Fibroblast of mammary gland (primary cell): ENCODE measurements around the gene WDR4.

ENCODE experiments used
- DNase-seq: peaks from one replicate; pipeline ENCODE4 v3.0.0-alpha.2; 2010; ENCODE audit warnings: low read depth
- H3K4me3 ChIP-seq: 2 replicates; pipeline ENCODE4 v1.5.1; 2011; ENCODE audit warnings: low read depth, mild to moderate bottlenecking, low read length, moderate library complexity; ENCODE audit not compliant: control insufficient read depth
- TF ChIP-seq, protein P1 (sequence below): conservative IDR thresholded peaks from 2 replicates; pipeline ENCODE4 v1.5.1; 2011; ENCODE audit warnings: low read depth, low read length, inconsistent platforms; ENCODE audit not compliant: control insufficient read depth, insufficient read depth

WDR4 gene

DNA sequence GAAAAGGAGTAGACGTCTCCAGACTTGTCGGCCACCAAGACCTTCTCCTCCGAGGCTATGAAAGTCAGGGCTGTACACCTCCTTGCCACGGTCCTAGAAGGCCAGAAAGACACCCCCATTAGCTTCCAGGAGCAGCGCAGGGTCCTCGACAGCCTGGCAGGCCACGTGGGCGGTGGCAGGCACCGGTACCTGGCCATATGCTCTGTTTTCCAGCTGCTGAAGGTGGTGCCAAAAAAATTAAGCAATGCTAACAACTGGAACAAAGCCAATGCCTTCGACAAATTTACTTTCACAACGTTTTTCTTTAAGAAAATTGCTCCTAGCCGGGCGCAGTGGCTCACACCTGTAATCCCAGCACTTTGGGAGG, 15.9 kb downstream of the WDR4 start:
- H3K4me3 ChIP-seq: no peak overlapping the region
- TF ChIP-seq, protein P1, sequence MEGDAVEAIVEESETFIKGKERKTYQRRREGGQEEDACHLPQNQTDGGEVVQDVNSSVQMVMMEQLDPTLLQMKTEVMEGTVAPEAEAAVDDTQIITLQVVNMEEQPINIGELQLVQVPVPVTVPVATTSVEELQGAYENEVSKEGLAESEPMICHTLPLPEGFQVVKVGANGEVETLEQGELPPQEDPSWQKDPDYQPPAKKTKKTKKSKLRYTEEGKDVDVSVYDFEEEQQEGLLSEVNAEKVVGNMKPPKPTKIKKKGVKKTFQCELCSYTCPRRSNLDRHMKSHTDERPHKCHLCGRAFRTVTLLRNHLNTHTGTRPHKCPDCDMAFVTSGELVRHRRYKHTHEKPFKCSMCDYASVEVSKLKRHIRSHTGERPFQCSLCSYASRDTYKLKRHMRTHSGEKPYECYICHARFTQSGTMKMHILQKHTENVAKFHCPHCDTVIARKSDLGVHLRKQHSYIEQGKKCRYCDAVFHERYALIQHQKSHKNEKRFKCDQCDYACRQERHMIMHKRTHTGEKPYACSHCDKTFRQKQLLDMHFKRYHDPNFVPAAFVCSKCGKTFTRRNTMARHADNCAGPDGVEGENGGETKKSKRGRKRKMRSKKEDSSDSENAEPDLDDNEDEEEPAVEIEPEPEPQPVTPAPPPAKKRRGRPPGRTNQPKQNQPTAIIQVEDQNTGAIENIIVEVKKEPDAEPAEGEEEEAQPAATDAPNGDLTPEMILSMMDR: no peak
- no peak for DNase-seq

GRCh38 chr21:42862774-42863503, 16.4 kb downstream of the WDR4 start:
- TF ChIP-seq, protein P1: no peak
- no peak for DNase-seq
- H3K4me3 ChIP-seq: no peak overlapping the region

- DNase-seq: no peak
- TF ChIP-seq, protein P1: no peak
- no peak overlapping the region for H3K4me3 ChIP-seq
Measured at GRCh38 chr21:42861848-42862400, 17.4 kb downstream of the WDR4 start.

GRCh38 chr21:42861311-42861847, 18.0 kb downstream of the WDR4 start:
- DNase-seq: no peak
- no peak overlapping the region for H3K4me3 ChIP-seq
- TF ChIP-seq, protein P1: no peak

DNA sequence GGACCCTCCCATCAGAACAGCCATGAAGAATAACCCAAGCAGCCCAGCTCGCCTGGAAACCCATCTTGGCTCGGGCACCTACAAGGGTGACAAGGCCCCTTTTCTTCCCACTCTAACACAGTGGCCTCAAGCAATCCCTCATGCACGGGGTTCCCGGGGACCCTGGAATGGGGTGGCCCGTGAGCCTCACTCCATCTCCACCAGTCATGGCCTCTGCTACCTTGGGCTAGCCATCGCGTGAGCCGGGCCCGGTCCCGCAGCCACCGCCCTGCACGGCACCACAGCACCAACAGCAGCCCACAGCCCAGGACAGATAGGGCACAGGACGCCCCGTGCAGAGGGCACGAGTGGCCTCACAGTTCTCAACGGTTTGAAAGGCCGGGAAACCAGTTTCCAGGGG, 19.0 kb downstream of the WDR4 start:
- DNase-seq: no peak
- no peak overlapping the region for H3K4me3 ChIP-seq
- TF ChIP-seq, protein P1: no peak

DNA sequence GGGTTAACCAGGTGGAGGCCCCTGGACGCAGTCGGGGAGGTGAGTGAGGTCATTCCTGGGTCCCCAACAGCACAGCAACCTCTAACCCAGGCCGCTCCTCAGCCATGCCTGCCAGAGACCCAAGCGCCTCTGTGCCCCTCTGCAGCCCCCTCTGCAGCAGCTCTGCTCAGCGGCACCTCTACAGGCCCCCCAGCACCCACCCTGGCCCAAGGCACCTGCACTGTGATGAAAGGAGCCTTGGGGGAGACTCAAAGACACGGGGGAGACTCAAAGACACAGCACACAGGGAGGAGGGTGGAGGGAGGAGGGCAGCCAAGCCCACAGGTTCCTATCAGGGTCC, 19.5 kb downstream of the WDR4 start:
- TF ChIP-seq, protein P1: no peak
- DNase-seq: no peak
- no peak overlapping the region for H3K4me3 ChIP-seq
